Activated T-cell treated with anti-CD3 and anti-CD28 coated beads for 1 hour (primary cell): ENCODE results near the gene COQ7.

ENCODE experiments used
- DNase-seq: peaks from one replicate; pipeline ENCODE4 v3.0.0-alpha.2; 2020; ENCODE audit warnings: low read depth

Gene COQ7

GRCh38 chr16:19067349-19068236 is at the start of gene COQ7:
COQ7 (plus strand) TSS chr16:19067614; CDS start chr16:19067665, 51 bp downstream.
- peak; percentile 96 for DNase-seq

GRCh38 chr16:19020689-19021088 is 46.7 kb upstream of the COQ7 start:
- DNase-seq: no peak

- DNase-seq: no peak
Measured at GRCh38 chr16:19021747-19022146, 45.7 kb upstream of the COQ7 start.

- no peak for DNase-seq
Measured at GRCh38 chr16:19027416-19027815, 40.0 kb upstream of the COQ7 start.

- DNase-seq: no peak
Measured at GRCh38 chr16:19029980-19030379, 37.4 kb upstream of the COQ7 start.

GRCh38 chr16:19031738-19032137 is 35.7 kb upstream of the COQ7 start:
- DNase-seq: no peak

GRCh38 chr16:19033761-19034160 is 33.7 kb upstream of the COQ7 start:
- DNase-seq: no peak

GRCh38 chr16:19040400-19040799 is 27.0 kb upstream of the COQ7 start:
- DNase-seq: no peak

GRCh38 chr16:19044769-19045168 is 22.6 kb upstream of the COQ7 start:
- no peak for DNase-seq

GRCh38 chr16:19046062-19046461 is 21.4 kb upstream of the COQ7 start:
- no peak for DNase-seq

- DNase-seq: no peak
Measured at GRCh38 chr16:19062706-19063105, 4.7 kb upstream of the COQ7 start.

- DNase-seq: no peak
Measured at GRCh38 chr16:19066988-19067348, 446 bp upstream of the COQ7 start.

GRCh38 chr16:19068237-19068815 is 912 bp downstream of the COQ7 start:
- DNase-seq: no peak

GRCh38 chr16:19071811-19072777 is 4.7 kb downstream of the COQ7 start:
- DNase-seq: peak; percentile 41

GRCh38 chr16:19073344-19073743 is 5.9 kb downstream of the COQ7 start:
- no peak for DNase-seq

GRCh38 chr16:19073863-19074262 is 6.4 kb downstream of the COQ7 start:
- DNase-seq: no peak

- no peak for DNase-seq
Measured at GRCh38 chr16:19075511-19075910, 8.1 kb downstream of the COQ7 start.

GRCh38 chr16:19077879-19078278 is 10.5 kb downstream of the COQ7 start:
- no peak for DNase-seq

GRCh38 chr16:19083670-19084069 is 16.3 kb downstream of the COQ7 start:
- DNase-seq: no peak

GRCh38 chr16:19084139-19084538 is 16.7 kb downstream of the COQ7 start:
- no peak for DNase-seq

- DNase-seq: no peak
Measured at GRCh38 chr16:19084879-19085278, 17.5 kb downstream of the COQ7 start.

GRCh38 chr16:19085679-19086200 is 18.3 kb downstream of the COQ7 start:
- no peak for DNase-seq
